HCT116 (cell line): ENCODE results near the gene MCOLN3. TPM values are rescaled to one million over a fixed set of nuclear protein-coding genes. Genes with fewer than 3 reads are reported as not detected.

Source experiments
- ATAC-seq: fragments of 200-7000 bp; cut with Tn5 transposase; 2 replicates; pipeline ENCODE4 v1.9.1; 2020; ENCODE audit warnings: mild to moderate bottlenecking, moderate library complexity
- BruUV-seq: library from RNA; stranded (reverse); fragments of 400-500 nt; replicated peaks from 2 replicates; lab custom pipeline; 2021; lab: Mats Ljungman, UMichigan
- CTCF ChIA-PET: fragments of 300-600 bp; sonication (Branson Sonifier 250); formaldehyde crosslinking; loops from one replicate; lab custom pipeline; 2021; ENCODE audit warnings: antibody characterized with exemption; lab: Charles Lee
- POLR2A ChIA-PET: fragments of 300-600, 350-600 bp; sonication (Branson Sonifier 250); formaldehyde crosslinking; loops from one replicate; lab custom pipeline; 2021; ENCODE audit warnings: antibody characterized with exemption; lab: Charles Lee
- RAD21 ChIA-PET, 2 experiments: fragments of 300-600 bp; sonication (Branson Sonifier 250); formaldehyde crosslinking; loops; one replicate each; lab custom pipeline; 2023; ENCODE audit warnings: low total read pairs in 2 of 2; ENCODE audit not compliant: uncharacterized antibody in 2 of 2, unreplicated experiment in 2 of 2, low non-redundant PET in 1 of 2; lab: Charles Lee
- DNase-seq: peaks from one replicate; pipeline ENCODE4 v3.0.0-alpha.2; 2010; ENCODE audit warnings: low read depth, low spot score
- H2AFZ ChIP-seq: fragments of 200-600 bp; shearing (Covaris generic), sonication (generic); 2 replicates; pipeline ENCODE4 v1.6.1; 2017; ENCODE audit warnings: low read depth, mixed run types, mixed read lengths, antibody characterized with exemption, low read length; ENCODE audit not compliant: poor library complexity, severe bottlenecking
- H3K27ac ChIP-seq: 2 replicates; pipeline ENCODE4 v1.5.1; 2012; ENCODE audit warnings: low read depth, low read length
- H3K27me3 ChIP-seq: fragments of 200-600 bp; sonication (generic); 2 replicates; pipeline ENCODE4 v1.6.1; 2016; ENCODE audit warnings: mixed run types, low read length, mixed read lengths; ENCODE audit not compliant: insufficient read depth
- H3K36me3 ChIP-seq, 2 experiments: fragments of 200-500 bp in 1 of 2; fragments of 200-600 bp in 1 of 2; sonication (Bioruptor generic) in 1 of 2; sonication (generic) in 1 of 2; 2 replicates each; pipeline versions ENCODE4 v1.5.1 to v1.6.1; 2014 to 2016; ENCODE audit warnings: low read length in 2 of 2, inconsistent platforms in 1 of 2, mixed read lengths in 1 of 2, mixed run types in 1 of 2; ENCODE audit not compliant: insufficient read depth in 2 of 2, control insufficient read depth in 1 of 2
- H3K4me1 ChIP-seq, 2 experiments: fragments of 200-600 bp in 1 of 2; sonication (generic) in 1 of 2; 2 replicates each; pipeline versions ENCODE4 v1.5.1 to v1.6.1; 2012 to 2017; ENCODE audit warnings: low read length in 2 of 2, inconsistent platforms in 1 of 2, mild to moderate bottlenecking in 1 of 2, mixed read lengths in 1 of 2, mixed run types in 1 of 2, moderate library complexity in 1 of 2; ENCODE audit not compliant: insufficient read depth in 2 of 2, control insufficient read depth in 1 of 2
- H3K4me2 ChIP-seq: fragments of 200-600 bp; sonication (generic); 2 replicates; pipeline ENCODE4 v1.6.1; 2017; ENCODE audit warnings: mixed run types, low read length, mixed read lengths
- H3K4me3 ChIP-seq, 2 experiments: fragments of 200-600 bp in 1 of 2; sonication (generic) in 1 of 2; replicated peaks in 1 of 2; 2 replicates each; pipeline ENCODE4 v1.5.1; 2011 to 2016; ENCODE audit warnings: low read length in 2 of 2, control low read depth in 1 of 2, low read depth in 1 of 2, mild to moderate bottlenecking in 1 of 2, mixed read lengths in 1 of 2, mixed run types in 1 of 2
- H3K79me2 ChIP-seq: fragments of 200-600 bp; sonication (generic); 2 replicates; pipeline ENCODE4 v1.6.1; 2017; ENCODE audit warnings: mild to moderate bottlenecking, mixed run types, low read length, moderate library complexity, mixed read lengths; ENCODE audit not compliant: insufficient read depth
- H3K9ac ChIP-seq: fragments of 200-600 bp; sonication (generic); 2 replicates; pipeline ENCODE4 v1.6.1; 2016; ENCODE audit warnings: low read length, mixed read lengths
- H3K9me2 ChIP-seq: fragments of 200-600 bp; sonication (generic), shearing (Covaris generic); 2 replicates; pipeline ENCODE4 v1.6.1; 2017; ENCODE audit warnings: mixed run types, mild to moderate bottlenecking, moderate library complexity; ENCODE audit not compliant: insufficient read depth
- H3K9me3 ChIP-seq, 2 experiments: fragments of 200-500 bp in 1 of 2; fragments of 200-600 bp in 1 of 2; sonication (Bioruptor generic) in 1 of 2; sonication (generic) in 1 of 2; 2 replicates each; pipeline ENCODE4 v1.6.1; 2014 to 2017; ENCODE audit warnings: low read length in 2 of 2, mixed read lengths in 2 of 2, inconsistent platforms in 1 of 2, low read depth in 1 of 2, mild to moderate bottlenecking in 1 of 2, mixed run types in 1 of 2, moderate library complexity in 1 of 2; ENCODE audit not compliant: control insufficient read depth in 1 of 2, insufficient read depth in 1 of 2
- H4K20me1 ChIP-seq: fragments of 200-600 bp; sonication (generic), shearing (Covaris generic); 2 replicates; pipeline ENCODE4 v1.6.1; 2017; ENCODE audit warnings: mixed run types, mild to moderate bottlenecking, moderate library complexity; ENCODE audit not compliant: insufficient read depth
- CBX3 ChIP-seq: IDR thresholded peaks from 2 replicates; pipeline ENCODE4 v1.6.1; 2012; ENCODE audit warnings: low read depth
- EGR1 ChIP-seq: IDR thresholded peaks from 2 replicates; pipeline ENCODE4 v1.6.1; 2012; ENCODE audit warnings: low read depth
- ELF1 ChIP-seq: IDR thresholded peaks from 2 replicates; pipeline ENCODE4 v1.6.1; 2012; ENCODE audit warnings: low read depth, borderline replicate concordance
- EZH2 ChIP-seq: fragments of 200-600 bp; sonication (generic); IDR thresholded peaks from 2 replicates; pipeline ENCODE4 v1.6.1; 2017; ENCODE audit warnings: antibody characterized with exemption, mixed run types
- EZH2phosphoT487 ChIP-seq: fragments of 200-600 bp; IDR thresholded peaks from 2 replicates; pipeline ENCODE4 v1.6.1; 2018; ENCODE audit warnings: antibody characterized with exemption, borderline replicate concordance
- FOSL1 ChIP-seq: IDR thresholded peaks from 2 replicates; pipeline ENCODE4 v1.6.1; 2012; ENCODE audit warnings: low read depth
- JUND ChIP-seq: IDR thresholded peaks from 2 replicates; pipeline ENCODE4 v1.6.1; 2012
- POLR2AphosphoS5 ChIP-seq: IDR thresholded peaks from 2 replicates; pipeline ENCODE4 v1.6.1; 2011; ENCODE audit warnings: mild to moderate bottlenecking, low read depth, low read length, moderate library complexity
- RAD21 ChIP-seq: IDR thresholded peaks from 2 replicates; pipeline ENCODE4 v1.6.1; 2012; ENCODE audit warnings: low read depth, mild to moderate bottlenecking
- SIN3A ChIP-seq: IDR thresholded peaks from 2 replicates; pipeline ENCODE4 v1.6.1; 2012; ENCODE audit warnings: low read depth
- SP1 ChIP-seq: IDR thresholded peaks from 2 replicates; pipeline ENCODE4 v1.6.1; 2012; ENCODE audit warnings: low read depth
- SRF ChIP-seq: IDR thresholded peaks from 2 replicates; pipeline ENCODE4 v1.6.1; 2012; ENCODE audit warnings: low read depth
- TCF7L2 ChIP-seq: IDR thresholded peaks from 2 replicates; pipeline ENCODE4 v1.7.0; 2011; ENCODE audit warnings: borderline replicate concordance, inconsistent platforms; ENCODE audit not compliant: insufficient read depth, insufficient read length; ENCODE audit errors: extremely low read depth
- YY1 ChIP-seq: IDR thresholded peaks from 2 replicates; pipeline ENCODE4 v1.6.1; 2011; ENCODE audit warnings: low read length, low read depth, moderate library complexity, mild to moderate bottlenecking; ENCODE audit not compliant: insufficient replicate concordance; ENCODE audit errors: extremely low read depth
- ZBTB33 ChIP-seq: IDR thresholded peaks from 2 replicates; pipeline ENCODE4 v1.6.1; 2011; ENCODE audit warnings: mild to moderate bottlenecking, low read length, moderate library complexity; ENCODE audit not compliant: insufficient replicate concordance; ENCODE audit errors: extremely low read depth
- ZNF274 ChIP-seq: fragments of 200-500 bp; sonication (Bioruptor generic); IDR thresholded peaks from 2 replicates; pipeline ENCODE4 v1.6.1; 2014; ENCODE audit warnings: mild to moderate bottlenecking, low read depth, low read length, inconsistent platforms
- intact Hi-C: fragments of 100-400 bp; cut with micrococcal nuclease; formaldehyde crosslinking; loops from 2 replicates; pipeline ENCODE4 v1.10.0; 2022
- total RNA-seq: library from RNA; stranded (reverse); gene quantifications from one replicate; pipeline ENCODE4 v1.2.1, GENCODE V29; 2021; ENCODE audit not compliant: unreplicated experiment
- TF ChIP-seq, protein P1 (sequence below): IDR thresholded peaks from 2 replicates; pipeline ENCODE4 v1.6.1; 2012; ENCODE audit warnings: low read depth
- TF ChIP-seq, protein P2 (sequence below), 3 experiments: fragments of 200-600 bp in 1 of 3; sonication (generic) in 1 of 3; IDR thresholded peaks in 2 of 3; conservative IDR thresholded peaks in 1 of 3; 2 replicates each; pipeline ENCODE4 v1.5.1; 2012 to 2017; ENCODE audit warnings: low read depth in 2 of 3, low read length in 2 of 3, antibody characterized with exemption in 1 of 3, borderline replicate concordance in 1 of 3, control low read depth in 1 of 3, mild to moderate bottlenecking in 1 of 3, mixed read lengths in 1 of 3, mixed run types in 1 of 3, moderate library complexity in 1 of 3; ENCODE audit not compliant: insufficient read depth in 1 of 3
- TF ChIP-seq, protein P3 (sequence below): IDR thresholded peaks from 2 replicates; pipeline ENCODE4 v1.6.1; 2012

The MCOLN3 gene
- total RNA-seq, 1 experiment from 2014 or later: 10.7 TPM

DNA sequence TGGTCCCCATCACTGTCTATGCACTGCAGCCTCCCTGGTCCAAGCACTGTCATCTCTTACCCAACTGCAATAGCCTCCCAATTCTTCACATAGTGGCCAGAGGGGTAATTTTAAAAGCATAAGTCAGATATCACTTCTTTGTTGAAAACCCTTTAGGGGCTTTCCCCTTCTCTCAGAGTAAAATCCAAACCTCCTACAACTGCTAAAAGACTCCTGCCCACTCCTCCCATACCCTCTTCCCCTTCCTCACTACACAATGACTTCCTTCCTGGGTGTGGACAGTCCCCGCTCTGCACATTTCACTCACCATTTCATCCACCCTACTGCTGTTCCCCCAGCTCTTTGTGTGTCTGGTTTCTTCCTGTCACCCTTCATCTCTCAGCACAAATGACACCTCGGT, 59.7 kb downstream of the MCOLN3 start:
- no peak overlapping the region for H3K9ac ChIP-seq
- no peaks in the 10 kb centered on the region for H3K27me3 ChIP-seq
- no peaks in the 10 kb centered on the region for H3K36me3 ChIP-seq
- intact Hi-C loops: no loop called here
- H4K20me1 ChIP-seq: no peaks in the 10 kb centered on the region
- no peaks in the 10 kb centered on the region for H3K79me2 ChIP-seq
- no peak overlapping the region for H2AFZ ChIP-seq
- CTCF ChIA-PET: no interaction called here
- H3K4me1 ChIP-seq: no peaks in the 10 kb centered on the region
- TF ChIP-seq SRF: no peak
- no peak for TF ChIP-seq RAD21
- no peak for TF ChIP-seq CBX3
- no peak for TF ChIP-seq ZNF274
- no peak for TF ChIP-seq TCF7L2
- TF ChIP-seq, protein P1, sequence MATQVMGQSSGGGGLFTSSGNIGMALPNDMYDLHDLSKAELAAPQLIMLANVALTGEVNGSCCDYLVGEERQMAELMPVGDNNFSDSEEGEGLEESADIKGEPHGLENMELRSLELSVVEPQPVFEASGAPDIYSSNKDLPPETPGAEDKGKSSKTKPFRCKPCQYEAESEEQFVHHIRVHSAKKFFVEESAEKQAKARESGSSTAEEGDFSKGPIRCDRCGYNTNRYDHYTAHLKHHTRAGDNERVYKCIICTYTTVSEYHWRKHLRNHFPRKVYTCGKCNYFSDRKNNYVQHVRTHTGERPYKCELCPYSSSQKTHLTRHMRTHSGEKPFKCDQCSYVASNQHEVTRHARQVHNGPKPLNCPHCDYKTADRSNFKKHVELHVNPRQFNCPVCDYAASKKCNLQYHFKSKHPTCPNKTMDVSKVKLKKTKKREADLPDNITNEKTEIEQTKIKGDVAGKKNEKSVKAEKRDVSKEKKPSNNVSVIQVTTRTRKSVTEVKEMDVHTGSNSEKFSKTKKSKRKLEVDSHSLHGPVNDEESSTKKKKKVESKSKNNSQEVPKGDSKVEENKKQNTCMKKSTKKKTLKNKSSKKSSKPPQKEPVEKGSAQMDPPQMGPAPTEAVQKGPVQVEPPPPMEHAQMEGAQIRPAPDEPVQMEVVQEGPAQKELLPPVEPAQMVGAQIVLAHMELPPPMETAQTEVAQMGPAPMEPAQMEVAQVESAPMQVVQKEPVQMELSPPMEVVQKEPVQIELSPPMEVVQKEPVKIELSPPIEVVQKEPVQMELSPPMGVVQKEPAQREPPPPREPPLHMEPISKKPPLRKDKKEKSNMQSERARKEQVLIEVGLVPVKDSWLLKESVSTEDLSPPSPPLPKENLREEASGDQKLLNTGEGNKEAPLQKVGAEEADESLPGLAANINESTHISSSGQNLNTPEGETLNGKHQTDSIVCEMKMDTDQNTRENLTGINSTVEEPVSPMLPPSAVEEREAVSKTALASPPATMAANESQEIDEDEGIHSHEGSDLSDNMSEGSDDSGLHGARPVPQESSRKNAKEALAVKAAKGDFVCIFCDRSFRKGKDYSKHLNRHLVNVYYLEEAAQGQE: no peak
- no peak for TF ChIP-seq EZH2
- TF ChIP-seq, protein P2, sequence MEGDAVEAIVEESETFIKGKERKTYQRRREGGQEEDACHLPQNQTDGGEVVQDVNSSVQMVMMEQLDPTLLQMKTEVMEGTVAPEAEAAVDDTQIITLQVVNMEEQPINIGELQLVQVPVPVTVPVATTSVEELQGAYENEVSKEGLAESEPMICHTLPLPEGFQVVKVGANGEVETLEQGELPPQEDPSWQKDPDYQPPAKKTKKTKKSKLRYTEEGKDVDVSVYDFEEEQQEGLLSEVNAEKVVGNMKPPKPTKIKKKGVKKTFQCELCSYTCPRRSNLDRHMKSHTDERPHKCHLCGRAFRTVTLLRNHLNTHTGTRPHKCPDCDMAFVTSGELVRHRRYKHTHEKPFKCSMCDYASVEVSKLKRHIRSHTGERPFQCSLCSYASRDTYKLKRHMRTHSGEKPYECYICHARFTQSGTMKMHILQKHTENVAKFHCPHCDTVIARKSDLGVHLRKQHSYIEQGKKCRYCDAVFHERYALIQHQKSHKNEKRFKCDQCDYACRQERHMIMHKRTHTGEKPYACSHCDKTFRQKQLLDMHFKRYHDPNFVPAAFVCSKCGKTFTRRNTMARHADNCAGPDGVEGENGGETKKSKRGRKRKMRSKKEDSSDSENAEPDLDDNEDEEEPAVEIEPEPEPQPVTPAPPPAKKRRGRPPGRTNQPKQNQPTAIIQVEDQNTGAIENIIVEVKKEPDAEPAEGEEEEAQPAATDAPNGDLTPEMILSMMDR (IDR thresholded peaks at IDR 0.05 in 2 of 3, conservative IDR thresholded peaks at IDR 0.05 in 1 of 3; ENCODE audit: borderline replicate concordance in 1 of 3, insufficient read depth in 1 of 3, low read depth in 2 of 3, low read length in 2 of 3): no peak
- TF ChIP-seq EGR1: no peak
- no peak for TF ChIP-seq ZBTB33
- no peak for TF ChIP-seq JUND
- no peak for TF ChIP-seq POLR2AphosphoS5
- TF ChIP-seq FOSL1: no peak
- no peak for TF ChIP-seq YY1
- TF ChIP-seq SIN3A: no peak
- no peak for TF ChIP-seq SP1
- no peak for TF ChIP-seq ELF1
- no peak for TF ChIP-seq EZH2phosphoT487
- TF ChIP-seq, protein P3, sequence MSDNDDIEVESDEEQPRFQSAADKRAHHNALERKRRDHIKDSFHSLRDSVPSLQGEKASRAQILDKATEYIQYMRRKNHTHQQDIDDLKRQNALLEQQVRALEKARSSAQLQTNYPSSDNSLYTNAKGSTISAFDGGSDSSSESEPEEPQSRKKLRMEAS: no peak
- no peak for DNase-seq
- no peaks in the 10 kb centered on the region for H3K9me3 ChIP-seq
- no peak overlapping the region for H3K27ac ChIP-seq
- no peak overlapping the region for H3K4me2 ChIP-seq
- POLR2A ChIA-PET: no interaction called here
- RAD21 ChIA-PET: no interaction called here
- no TSS peak for BruUV-seq
- H3K4me3 ChIP-seq: no peak overlapping the region
- H3K9me2 ChIP-seq: no peaks in the 10 kb centered on the region
- no peak for ATAC-seq
